HCT116 (cell line): ENCODE results near the gene TOP2B. TPM values are rescaled to one million over a fixed set of nuclear protein-coding genes. Genes with fewer than 3 reads are reported as not detected.

ENCODE experiments used
- ATAC-seq: fragments of 200-7000 bp; cut with Tn5 transposase; 2 replicates; pipeline ENCODE4 v1.9.1; 2020; ENCODE audit warnings: mild to moderate bottlenecking, moderate library complexity
- BruUV-seq: library from RNA; stranded (reverse); fragments of 400-500 nt; replicated peaks from 2 replicates; lab custom pipeline; 2021; lab: Mats Ljungman, UMichigan
- CTCF ChIA-PET: fragments of 300-600 bp; sonication (Branson Sonifier 250); formaldehyde crosslinking; loops from one replicate; lab custom pipeline; 2021; ENCODE audit warnings: antibody characterized with exemption; lab: Charles Lee
- POLR2A ChIA-PET: fragments of 300-600, 350-600 bp; sonication (Branson Sonifier 250); formaldehyde crosslinking; loops from one replicate; lab custom pipeline; 2021; ENCODE audit warnings: antibody characterized with exemption; lab: Charles Lee
- RAD21 ChIA-PET, 2 experiments: fragments of 300-600 bp; sonication (Branson Sonifier 250); formaldehyde crosslinking; loops; one replicate each; lab custom pipeline; 2023; ENCODE audit warnings: low total read pairs in 2 of 2; ENCODE audit not compliant: uncharacterized antibody in 2 of 2, unreplicated experiment in 2 of 2, low non-redundant PET in 1 of 2; lab: Charles Lee
- DNase-seq: peaks from one replicate; pipeline ENCODE4 v3.0.0-alpha.2; 2010; ENCODE audit warnings: low read depth, low spot score
- H2AFZ ChIP-seq: fragments of 200-600 bp; shearing (Covaris generic), sonication (generic); 2 replicates; pipeline ENCODE4 v1.6.1; 2017; ENCODE audit warnings: low read depth, mixed run types, mixed read lengths, antibody characterized with exemption, low read length; ENCODE audit not compliant: poor library complexity, severe bottlenecking
- H3K27ac ChIP-seq: 2 replicates; pipeline ENCODE4 v1.5.1; 2012; ENCODE audit warnings: low read depth, low read length
- H3K27me3 ChIP-seq: fragments of 200-600 bp; sonication (generic); 2 replicates; pipeline ENCODE4 v1.6.1; 2016; ENCODE audit warnings: mixed run types, low read length, mixed read lengths; ENCODE audit not compliant: insufficient read depth
- H3K36me3 ChIP-seq, 2 experiments: fragments of 200-500 bp in 1 of 2; fragments of 200-600 bp in 1 of 2; sonication (Bioruptor generic) in 1 of 2; sonication (generic) in 1 of 2; 2 replicates each; pipeline versions ENCODE4 v1.5.1 to v1.6.1; 2014 to 2016; ENCODE audit warnings: low read length in 2 of 2, inconsistent platforms in 1 of 2, mixed read lengths in 1 of 2, mixed run types in 1 of 2; ENCODE audit not compliant: insufficient read depth in 2 of 2, control insufficient read depth in 1 of 2
- H3K4me1 ChIP-seq, 2 experiments: fragments of 200-600 bp in 1 of 2; sonication (generic) in 1 of 2; 2 replicates each; pipeline versions ENCODE4 v1.5.1 to v1.6.1; 2012 to 2017; ENCODE audit warnings: low read length in 2 of 2, inconsistent platforms in 1 of 2, mild to moderate bottlenecking in 1 of 2, mixed read lengths in 1 of 2, mixed run types in 1 of 2, moderate library complexity in 1 of 2; ENCODE audit not compliant: insufficient read depth in 2 of 2, control insufficient read depth in 1 of 2
- H3K4me2 ChIP-seq: fragments of 200-600 bp; sonication (generic); 2 replicates; pipeline ENCODE4 v1.6.1; 2017; ENCODE audit warnings: mixed run types, low read length, mixed read lengths
- H3K4me3 ChIP-seq, 2 experiments: fragments of 200-600 bp in 1 of 2; sonication (generic) in 1 of 2; replicated peaks in 1 of 2; 2 replicates each; pipeline ENCODE4 v1.5.1; 2011 to 2016; ENCODE audit warnings: low read length in 2 of 2, control low read depth in 1 of 2, low read depth in 1 of 2, mild to moderate bottlenecking in 1 of 2, mixed read lengths in 1 of 2, mixed run types in 1 of 2
- H3K79me2 ChIP-seq: fragments of 200-600 bp; sonication (generic); 2 replicates; pipeline ENCODE4 v1.6.1; 2017; ENCODE audit warnings: mild to moderate bottlenecking, mixed run types, low read length, moderate library complexity, mixed read lengths; ENCODE audit not compliant: insufficient read depth
- H3K9ac ChIP-seq: fragments of 200-600 bp; sonication (generic); 2 replicates; pipeline ENCODE4 v1.6.1; 2016; ENCODE audit warnings: low read length, mixed read lengths
- H3K9me2 ChIP-seq: fragments of 200-600 bp; sonication (generic), shearing (Covaris generic); 2 replicates; pipeline ENCODE4 v1.6.1; 2017; ENCODE audit warnings: mixed run types, mild to moderate bottlenecking, moderate library complexity; ENCODE audit not compliant: insufficient read depth
- H3K9me3 ChIP-seq, 2 experiments: fragments of 200-500 bp in 1 of 2; fragments of 200-600 bp in 1 of 2; sonication (Bioruptor generic) in 1 of 2; sonication (generic) in 1 of 2; 2 replicates each; pipeline ENCODE4 v1.6.1; 2014 to 2017; ENCODE audit warnings: low read length in 2 of 2, mixed read lengths in 2 of 2, inconsistent platforms in 1 of 2, low read depth in 1 of 2, mild to moderate bottlenecking in 1 of 2, mixed run types in 1 of 2, moderate library complexity in 1 of 2; ENCODE audit not compliant: control insufficient read depth in 1 of 2, insufficient read depth in 1 of 2
- H4K20me1 ChIP-seq: fragments of 200-600 bp; sonication (generic), shearing (Covaris generic); 2 replicates; pipeline ENCODE4 v1.6.1; 2017; ENCODE audit warnings: mixed run types, mild to moderate bottlenecking, moderate library complexity; ENCODE audit not compliant: insufficient read depth
- ATF3 ChIP-seq: IDR thresholded peaks from 2 replicates; pipeline ENCODE4 v1.6.1; 2012
- CEBPB ChIP-seq: IDR thresholded peaks from 2 replicates; pipeline ENCODE4 v1.6.1; 2012; ENCODE audit warnings: low read depth
- CTCF ChIP-seq, 3 experiments: fragments of 200-600 bp in 1 of 3; sonication (generic) in 1 of 3; IDR thresholded peaks in 2 of 3; conservative IDR thresholded peaks in 1 of 3; 2 replicates each; pipeline ENCODE4 v1.5.1; 2012 to 2017; ENCODE audit warnings: low read depth in 2 of 3, low read length in 2 of 3, antibody characterized with exemption in 1 of 3, borderline replicate concordance in 1 of 3, control low read depth in 1 of 3, mild to moderate bottlenecking in 1 of 3, mixed read lengths in 1 of 3, mixed run types in 1 of 3, moderate library complexity in 1 of 3; ENCODE audit not compliant: insufficient read depth in 1 of 3
- EGR1 ChIP-seq: IDR thresholded peaks from 2 replicates; pipeline ENCODE4 v1.6.1; 2012; ENCODE audit warnings: low read depth
- FOSL1 ChIP-seq: IDR thresholded peaks from 2 replicates; pipeline ENCODE4 v1.6.1; 2012; ENCODE audit warnings: low read depth
- MAX ChIP-seq: IDR thresholded peaks from 2 replicates; pipeline ENCODE4 v1.6.1; 2012
- RAD21 ChIP-seq: IDR thresholded peaks from 2 replicates; pipeline ENCODE4 v1.6.1; 2012; ENCODE audit warnings: low read depth, mild to moderate bottlenecking
- REST ChIP-seq: IDR thresholded peaks from 2 replicates; pipeline ENCODE4 v1.6.1; 2012; ENCODE audit warnings: low read depth
- SIN3A ChIP-seq: IDR thresholded peaks from 2 replicates; pipeline ENCODE4 v1.6.1; 2012; ENCODE audit warnings: low read depth
- SRF ChIP-seq: IDR thresholded peaks from 2 replicates; pipeline ENCODE4 v1.6.1; 2012; ENCODE audit warnings: low read depth
- YY1 ChIP-seq: IDR thresholded peaks from 2 replicates; pipeline ENCODE4 v1.6.1; 2011; ENCODE audit warnings: low read length, low read depth, moderate library complexity, mild to moderate bottlenecking; ENCODE audit not compliant: insufficient replicate concordance; ENCODE audit errors: extremely low read depth
- intact Hi-C: fragments of 100-400 bp; cut with micrococcal nuclease; formaldehyde crosslinking; loops from 2 replicates; pipeline ENCODE4 v1.10.0; 2022
- total RNA-seq: library from RNA; stranded (reverse); gene quantifications from one replicate; pipeline ENCODE4 v1.2.1, GENCODE V29; 2021; ENCODE audit not compliant: unreplicated experiment

The TOP2B gene
- total RNA-seq, 1 experiment from 2014 or later = 101 TPM

- no peak overlapping the region for H3K9ac ChIP-seq
- H3K4me3 ChIP-seq = no peak overlapping the region
- no peaks in the 10 kb centered on the region for H3K79me2 ChIP-seq
- no peak for TF ChIP-seq RAD21
- no peak for TF ChIP-seq ATF3
- TF ChIP-seq SRF = no peak
- TF ChIP-seq MAX = no peak
- no peak for TF ChIP-seq REST
- no peak for TF ChIP-seq FOSL1
- no peak for TF ChIP-seq YY1
- TF ChIP-seq SIN3A = no peak
- TF ChIP-seq CEBPB = no peak
- TF ChIP-seq CTCF (IDR thresholded peaks at IDR 0.05 in 2 of 3, conservative IDR thresholded peaks at IDR 0.05 in 1 of 3; ENCODE audit: borderline replicate concordance in 1 of 3, insufficient read depth in 1 of 3, low read depth in 2 of 3, low read length in 2 of 3) = no peak
- TF ChIP-seq EGR1 = no peak
- ChIA-PET CTCF (no interaction called here), POLR2A (no interaction called here), RAD21 (no interaction called here)
- no peak overlapping the region for H3K27ac ChIP-seq
- no peaks in the 10 kb centered on the region for H3K9me2 ChIP-seq
- no TSS peak for BruUV-seq
- H2AFZ ChIP-seq = no peak overlapping the region
- H3K9me3 ChIP-seq = no peaks in the 10 kb centered on the region
- ATAC-seq (no peak), DNase-seq (no peak)
- no peaks in the 10 kb centered on the region for H3K4me1 ChIP-seq
- intact Hi-C loops = no loop called here
- H4K20me1 ChIP-seq = no peaks in the 10 kb centered on the region; the same call in 1 of the 2 replicates
- H3K27me3 ChIP-seq = 0 out of 2 replicates have a peak, but pooled peaks cover 2% of the 10 kb centered on the region
- no peaks in the 10 kb centered on the region for H3K36me3 ChIP-seq
- no peak overlapping the region for H3K4me2 ChIP-seq
Measured at GRCh38 chr3:25683410-25683809, 18.7 kb upstream of the TOP2B start.
